Measurements from ENCODE around the gene GABARAPL1.
"Not testable (repeated sequence)": the region's sequence is repeated elsewhere in the genome, so short reads cannot be mapped to it uniquely, and the experiment has no call there.

Gene GABARAPL1

GRCh38 chr12:10205220-10205807 lies 7.4 kb upstream of the GABARAPL1 start:
- Histone ChIP-seq H3K4me1 (ENCODE audit: insufficient read depth, low read length) (peaks cover 8% of the 10 kb centered on the region; the same call in 1 of the 2 replicates), H3K36me3 (ENCODE audit: insufficient read depth, low read depth, low read length) (no peaks in the 10 kb centered on the region), H3K9me3 (ENCODE audit: insufficient read depth, low read depth, low read length) (no peaks in the 10 kb centered on the region), H3K27ac (ENCODE audit: low read length) (no peak overlapping the region), H3K4me3 (ENCODE audit: low read length) (no peak overlapping the region), H3K9ac (ENCODE audit: low read depth, low read length) (no peak overlapping the region), H3K27me3 (ENCODE audit: insufficient read depth, low read length) (no peaks in the 10 kb centered on the region)

GRCh38 chr12:10207136-10207535 lies 5.5 kb upstream of the GABARAPL1 start:
- Histone ChIP-seq H3K4me3 (ENCODE audit: low read length) (no peak overlapping the region), H3K9me3 (ENCODE audit: insufficient read depth, low read depth, low read length) (no peaks in the 10 kb centered on the region), H3K4me1 (ENCODE audit: insufficient read depth, low read length) (peaks cover 8% of the 10 kb centered on the region; the same call in 1 of the 2 replicates), H3K27me3 (ENCODE audit: insufficient read depth, low read length) (no peaks in the 10 kb centered on the region), H3K27ac (ENCODE audit: low read length) (no peak overlapping the region), H3K9ac (ENCODE audit: low read depth, low read length) (no peak overlapping the region), H3K36me3 (ENCODE audit: insufficient read depth, low read depth, low read length) (no peaks in the 10 kb centered on the region)

GRCh38 chr12:10210225-10210624 lies 2.5 kb upstream of the GABARAPL1 start:
- H3K4me3 ChIP-seq (ENCODE audit: low read length) = no peak overlapping the region
- peaks cover 11% of the 10 kb centered on the region for H3K4me1 ChIP-seq (ENCODE audit: insufficient read depth, low read length)
- no peak overlapping the region for H3K27ac ChIP-seq (ENCODE audit: low read length)
- no peaks in the 10 kb centered on the region; the same call in 1 of the 2 replicates for H3K27me3 ChIP-seq (ENCODE audit: insufficient read depth, low read length)
- H3K36me3 ChIP-seq (ENCODE audit: insufficient read depth, low read depth, low read length) = no peaks in the 10 kb centered on the region
- H3K9me3 ChIP-seq (ENCODE audit: insufficient read depth, low read depth, low read length) = no peaks in the 10 kb centered on the region
- no peak overlapping the region for H3K9ac ChIP-seq (ENCODE audit: low read depth, low read length)

GRCh38 chr12:10211101-10211939 lies 1.4 kb upstream of the GABARAPL1 start:
- H3K36me3 ChIP-seq (ENCODE audit: insufficient read depth, low read depth, low read length) = no peaks in the 10 kb centered on the region
- H3K27ac ChIP-seq (ENCODE audit: low read length) = no peak overlapping the region
- H3K4me1 ChIP-seq (ENCODE audit: insufficient read depth, low read length) = peaks cover 13% of the 10 kb centered on the region
- H3K9ac ChIP-seq (ENCODE audit: low read depth, low read length) = no peak overlapping the region
- H3K4me3 ChIP-seq (ENCODE audit: low read length) = no peak overlapping the region
- H3K9me3 ChIP-seq (ENCODE audit: insufficient read depth, low read depth, low read length) = no peaks in the 10 kb centered on the region
- H3K27me3 ChIP-seq (ENCODE audit: insufficient read depth, low read length) = no peaks in the 10 kb centered on the region; the same call in 1 of the 2 replicates

- peak overlapping the region; percentile 95 for H3K4me3 ChIP-seq (ENCODE audit: low read length)
- H3K9ac ChIP-seq (ENCODE audit: low read depth, low read length) = peak overlapping the region; percentile 90
- no peaks in the 10 kb centered on the region for H3K36me3 ChIP-seq (ENCODE audit: insufficient read depth, low read depth, low read length)
- no peaks in the 10 kb centered on the region for H3K9me3 ChIP-seq (ENCODE audit: insufficient read depth, low read depth, low read length)
- no peaks in the 10 kb centered on the region; the same call in 1 of the 2 replicates for H3K27me3 ChIP-seq (ENCODE audit: insufficient read depth, low read length)
- peaks cover 13% of the 10 kb centered on the region for H3K4me1 ChIP-seq (ENCODE audit: insufficient read depth, low read length)
- peak overlapping the region; percentile 78 for H3K27ac ChIP-seq (ENCODE audit: low read length)
These were observed 538 bp upstream of the GABARAPL1 start for GRCh38 chr12:10211940-10212738.

- H3K4me3 ChIP-seq (ENCODE audit: low read length) = peak overlapping the region; percentile 95
- H3K4me1 ChIP-seq (ENCODE audit: insufficient read depth, low read length) = peaks cover 13% of the 10 kb centered on the region
- peak overlapping the region; percentile 90 for H3K9ac ChIP-seq (ENCODE audit: low read depth, low read length)
These were observed 775 bp downstream of the GABARAPL1 start for GRCh38 chr12:10213168-10214135.

GRCh38 chr12:10214136-10214894 lies 1.6 kb downstream of the GABARAPL1 start:
- Histone ChIP-seq H3K9me3 (ENCODE audit: insufficient read depth, low read depth, low read length) (no peaks in the 10 kb centered on the region), H3K27me3 (ENCODE audit: insufficient read depth, low read length) (no peaks in the 10 kb centered on the region; the same call in 1 of the 2 replicates), H3K4me3 (ENCODE audit: low read length) (peak overlapping the region; percentile 95), H3K9ac (ENCODE audit: low read depth, low read length) (peak overlapping the region; percentile 90; the same call in 1 of the 2 replicates), H3K27ac (ENCODE audit: low read length) (no peak overlapping the region), H3K36me3 (ENCODE audit: insufficient read depth, low read depth, low read length) (peaks cover 13% of the 10 kb centered on the region; the same call in 1 of the 2 replicates), H3K4me1 (ENCODE audit: insufficient read depth, low read length) (peaks cover 13% of the 10 kb centered on the region)

More at GRCh38 chr12:10213168-10214135, 775 bp downstream of the GABARAPL1 start:
- Histone ChIP-seq H3K27me3 (ENCODE audit: insufficient read depth, low read length) (no peaks in the 10 kb centered on the region; the same call in 1 of the 2 replicates), H3K27ac (ENCODE audit: low read length) (peak overlapping the region; percentile 78), H3K9me3 (ENCODE audit: insufficient read depth, low read depth, low read length) (no peaks in the 10 kb centered on the region), H3K36me3 (ENCODE audit: insufficient read depth, low read depth, low read length) (peaks cover 6% of the 10 kb centered on the region; the same call in 1 of the 2 replicates)

GRCh38 chr12:10214895-10215267 lies 2.2 kb downstream of the GABARAPL1 start:
- Histone ChIP-seq H3K36me3 (ENCODE audit: insufficient read depth, low read depth, low read length) (peaks cover 19% of the 10 kb centered on the region), H3K4me1 (ENCODE audit: insufficient read depth, low read length) (peaks cover 13% of the 10 kb centered on the region), H3K4me3 (ENCODE audit: low read length) (peak overlapping the region; percentile 95), H3K27ac (ENCODE audit: low read length) (no peak overlapping the region), H3K27me3 (ENCODE audit: insufficient read depth, low read length) (no peaks in the 10 kb centered on the region; the same call in 1 of the 2 replicates), H3K9me3 (ENCODE audit: insufficient read depth, low read depth, low read length) (no peaks in the 10 kb centered on the region), H3K9ac (ENCODE audit: low read depth, low read length) (peak overlapping the region; percentile 90; the same call in 1 of the 2 replicates)

GRCh38 chr12:10215436-10215835 lies 2.8 kb downstream of the GABARAPL1 start:
- no peak overlapping the region for H3K27ac ChIP-seq (ENCODE audit: low read length)

GRCh38 chr12:10215946-10216345 lies 3.3 kb downstream of the GABARAPL1 start:
- not testable (repeated sequence) for H3K9ac ChIP-seq (ENCODE audit: low read depth, low read length); H3K27ac ChIP-seq (ENCODE audit: low read length); H3K27me3 ChIP-seq (ENCODE audit: insufficient read depth, low read length); H3K9me3 ChIP-seq (ENCODE audit: insufficient read depth, low read depth, low read length); H3K4me3 ChIP-seq (ENCODE audit: low read length)
- peaks cover 29% of the 10 kb centered on the region for H3K36me3 ChIP-seq (ENCODE audit: insufficient read depth, low read depth, low read length)
- peaks cover 13% of the 10 kb centered on the region for H3K4me1 ChIP-seq (ENCODE audit: insufficient read depth, low read length)

More at GRCh38 chr12:10215436-10215835, 2.8 kb downstream of the GABARAPL1 start:
- peaks cover 13% of the 10 kb centered on the region for H3K4me1 ChIP-seq (ENCODE audit: insufficient read depth, low read length)
- H3K36me3 ChIP-seq (ENCODE audit: insufficient read depth, low read depth, low read length) = peaks cover 24% of the 10 kb centered on the region
- no peaks in the 10 kb centered on the region; the same call in 1 of the 2 replicates for H3K27me3 ChIP-seq (ENCODE audit: insufficient read depth, low read length)
- H3K9ac ChIP-seq (ENCODE audit: low read depth, low read length) = no peak overlapping the region
- H3K4me3 ChIP-seq (ENCODE audit: low read length) = peak overlapping the region; percentile 95
- H3K9me3 ChIP-seq (ENCODE audit: insufficient read depth, low read depth, low read length) = no peaks in the 10 kb centered on the region

Data from iPS-20b (cell line).